GM23248 (cell line): ENCODE data around the gene ATP7B. TPM values are rescaled to one million over a fixed set of nuclear protein-coding genes. Genes with fewer than 3 reads are reported as not detected.

ENCODE experiments used
- DNase-seq: peaks from one replicate; pipeline ENCODE4 v3.0.0-alpha.2; 2015
- H2AFZ ChIP-seq: fragments of 200-600 bp; sonication (generic); 2 replicates; pipeline ENCODE4 v1.6.1; 2016; ENCODE audit warnings: antibody characterized with exemption
- H3F3A ChIP-seq: fragments of 200-600 bp; sonication (generic); 2 replicates; pipeline ENCODE4 v1.6.1; 2016; ENCODE audit warnings: mild to moderate bottlenecking, antibody characterized with exemption, mixed run types; ENCODE audit not compliant: insufficient read depth
- H3K27ac ChIP-seq: fragments of 200-600 bp; sonication (generic); 2 replicates; pipeline ENCODE4 v1.5.1; 2016; ENCODE audit warnings: mild to moderate bottlenecking
- H3K27me3 ChIP-seq: fragments of 200-600 bp; sonication (generic); replicated peaks from 2 replicates; pipeline ENCODE4 v1.6.1; 2016; ENCODE audit warnings: mild to moderate bottlenecking; ENCODE audit not compliant: insufficient read depth
- H3K36me3 ChIP-seq: fragments of 200-600 bp; sonication (generic); 2 replicates; pipeline ENCODE4 v1.6.1; 2016; ENCODE audit warnings: low read depth, mild to moderate bottlenecking
- H3K4me1 ChIP-seq: fragments of 200-600 bp; sonication (generic); 2 replicates; pipeline ENCODE4 v1.6.1; 2016; ENCODE audit warnings: mild to moderate bottlenecking; ENCODE audit not compliant: insufficient read depth
- H3K4me2 ChIP-seq: fragments of 200-600 bp; sonication (generic); one replicate; pipeline ENCODE4 v1.6.1; 2016; ENCODE audit warnings: mild to moderate bottlenecking; ENCODE audit not compliant: unreplicated experiment
- H3K4me3 ChIP-seq: fragments of 200-600 bp; sonication (generic); 2 replicates; pipeline ENCODE4 v1.5.1; 2016; ENCODE audit warnings: mild to moderate bottlenecking
- H3K79me2 ChIP-seq: fragments of 200-600 bp; sonication (generic); 2 replicates; pipeline ENCODE4 v1.6.1; 2016; ENCODE audit warnings: mild to moderate bottlenecking; ENCODE audit not compliant: insufficient read depth
- H3K9ac ChIP-seq: fragments of 200-600 bp; sonication (generic); 2 replicates; pipeline ENCODE4 v1.6.1; 2016; ENCODE audit warnings: mild to moderate bottlenecking
- H3K9me2 ChIP-seq: fragments of 200-600 bp; sonication (generic); 2 replicates; pipeline ENCODE4 v1.6.1; 2016; ENCODE audit warnings: mixed run types, mild to moderate bottlenecking, moderate library complexity; ENCODE audit not compliant: insufficient read depth
- H3K9me3 ChIP-seq: fragments of 200-600 bp; sonication (generic); one replicate; pipeline ENCODE4 v1.6.1; 2017; ENCODE audit warnings: low read depth
- H4K20me1 ChIP-seq: fragments of 200-600 bp; sonication (generic); 2 replicates; pipeline ENCODE4 v1.6.0; 2016; ENCODE audit not compliant: insufficient read depth
- EZH2 ChIP-seq: fragments of 200-600 bp; sonication (generic); IDR thresholded peaks from 2 replicates; pipeline ENCODE4 v1.6.1; 2018; ENCODE audit warnings: antibody characterized with exemption, mild to moderate bottlenecking; ENCODE audit not compliant: insufficient read depth, poor library complexity, severe bottlenecking
- EZH2phosphoT487 ChIP-seq: fragments of 200-600 bp; sonication (generic); IDR thresholded peaks from 2 replicates; pipeline ENCODE4 v1.6.1; 2018; ENCODE audit warnings: antibody characterized with exemption, moderate library complexity, mild to moderate bottlenecking, low read depth; ENCODE audit not compliant: insufficient read depth
- WGBS, 2 experiments: methylation state at CpG; one replicate each; pipeline ENCODE4 v1.1.6; 2015 to 2017; ENCODE audit warnings: low lambda C conversion rate in 2 of 2, low coverage in 1 of 2; ENCODE audit errors: missing lambda C conversion rate in 2 of 2; 5-methylcytosine and 5-hydroxymethylcytosine counted together
- in situ Hi-C: fragments of 300-500 bp; cut with MboI; formaldehyde crosslinking; loops from 2 replicates; pipeline ENCODE4 v1.15.0; 2020
- polyA plus RNA-seq: library from polyadenylated mRNA; unstranded; fragments of >200 nt; fragmentation: Nextera tagmentation; extraction: Ambion mirVana; gene quantifications from 2 replicates; pipeline ENCODE4 v1.2.1, GENCODE V29; 2016
- total RNA-seq: library from RNA; depleted of rRNA; stranded (reverse); fragments of >200 nt; shearing (Covaris generic); gene quantifications from 2 replicates; pipeline ENCODE4 v1.2.3, GENCODE V29; 2014

Gene ATP7B
- total and polyA plus RNA-seq, 2 experiments from 2014 or later, result 0.10 to 0.32 TPM

DNA sequence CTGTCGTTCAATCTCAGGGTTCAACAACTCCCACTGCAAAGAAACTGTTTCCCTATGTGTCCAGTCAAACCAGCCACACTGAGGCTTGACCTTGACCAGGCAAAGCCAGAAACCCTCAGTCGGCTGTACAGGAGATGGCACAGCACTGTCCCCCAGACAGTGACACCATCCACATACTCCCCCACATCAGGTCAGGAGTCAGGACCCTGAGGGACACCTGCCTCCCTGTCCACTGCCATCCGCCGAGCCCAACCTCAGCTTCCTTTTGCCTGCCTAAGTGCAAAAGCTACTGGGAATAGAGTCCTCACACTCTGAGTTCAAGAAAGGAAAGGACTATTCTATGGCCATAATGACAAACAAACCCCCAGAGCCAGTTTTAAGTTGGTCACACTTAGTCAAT, 66.8 kb downstream of the ATP7B start:
- no peak overlapping the region for H3K4me2 ChIP-seq
- no peaks in the 10 kb centered on the region for H3K4me1 ChIP-seq
- no peaks in the 10 kb centered on the region for H3K79me2 ChIP-seq
- no peaks in the 10 kb centered on the region for H4K20me1 ChIP-seq
- H3K27ac ChIP-seq, result no peak overlapping the region
- no peaks in the 10 kb centered on the region for H3K9me2 ChIP-seq
- H3K36me3 ChIP-seq, result no peaks in the 10 kb centered on the region
- no peak overlapping the region for H3K9ac ChIP-seq
- no peaks in the 10 kb centered on the region for H3F3A ChIP-seq
- DNase-seq, result no peak
- no peak overlapping the region for H3K4me3 ChIP-seq
- in situ Hi-C loops, result no loop called here
- no peak for TF ChIP-seq EZH2phosphoT487
- TF ChIP-seq EZH2, result no peak
- WGBS, 2 experiments, result 57 to 60% methylated on average over 4 of the region's 4 CpGs
- H3K27me3 ChIP-seq, result 0 out of 2 replicates have a peak, but pooled peaks cover 6% of the 10 kb centered on the region
- no peak overlapping the region for H2AFZ ChIP-seq
- no peaks in the 10 kb centered on the region for H3K9me3 ChIP-seq

GRCh38 chr13:51943721-51944120, 67.5 kb downstream of the ATP7B start:
- no peak for DNase-seq
- no peaks in the 10 kb centered on the region for H4K20me1 ChIP-seq
- no peak overlapping the region for H3K4me2 ChIP-seq
- H2AFZ ChIP-seq, result no peak overlapping the region
- WGBS, 2 experiments, result 53 to 55% methylated on average over 8 of the region's 8 CpGs
- H3K79me2 ChIP-seq, result no peaks in the 10 kb centered on the region
- in situ Hi-C loops, result no loop called here
- no peaks in the 10 kb centered on the region for H3K9me2 ChIP-seq
- no peak overlapping the region for H3K27ac ChIP-seq
- H3K27me3 ChIP-seq, result peaks cover 6% of the 10 kb centered on the region; the same call in 1 of the 2 replicates
- no peaks in the 10 kb centered on the region for H3K9me3 ChIP-seq
- no peak overlapping the region for H3K4me3 ChIP-seq
- H3K36me3 ChIP-seq, result no peaks in the 10 kb centered on the region
- no peak overlapping the region for H3K9ac ChIP-seq
- no peaks in the 10 kb centered on the region for H3F3A ChIP-seq
- no peak for TF ChIP-seq EZH2
- no peak for TF ChIP-seq EZH2phosphoT487
- H3K4me1 ChIP-seq, result no peaks in the 10 kb centered on the region

DNA sequence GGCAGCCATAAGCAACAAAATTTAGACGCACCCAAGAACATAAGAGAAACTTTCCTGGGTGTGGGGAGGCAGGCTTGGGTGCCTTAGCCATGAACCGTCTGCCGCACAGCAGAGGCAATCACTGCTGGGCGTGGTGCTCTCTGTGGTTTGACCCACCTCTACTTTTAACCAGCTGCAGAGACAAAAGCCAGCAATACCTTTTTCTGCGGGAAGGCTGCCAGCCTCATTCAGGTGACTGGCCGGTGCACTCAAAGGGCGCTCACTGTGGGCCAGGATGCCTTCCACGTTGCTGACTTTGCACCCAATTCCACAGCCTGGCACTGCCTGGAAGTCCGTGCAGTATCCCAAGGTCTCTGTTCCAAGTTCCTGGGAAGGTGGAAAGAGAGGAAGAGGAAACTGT, 69.1 kb downstream of the ATP7B start:
- Histone ChIP-seq H3K36me3 (no peaks in the 10 kb centered on the region), H3K9ac (no peak overlapping the region), H2AFZ (no peak overlapping the region), H3K4me2 (no peak overlapping the region), H3K4me3 (no peak overlapping the region), H3K27me3 (peaks cover 6% of the 10 kb centered on the region; the same call in 1 of the 2 replicates), H3K79me2 (no peaks in the 10 kb centered on the region), H3K9me3 (no peaks in the 10 kb centered on the region), H4K20me1 (no peaks in the 10 kb centered on the region), H3K27ac (no peak overlapping the region), H3K4me1 (no peaks in the 10 kb centered on the region), H3K9me2 (no peaks in the 10 kb centered on the region), H3F3A (no peaks in the 10 kb centered on the region)
- 54 to 64% methylated on average over 9 of the region's 9 CpGs for WGBS, 2 experiments
- DNase-seq, result no peak
- in situ Hi-C loops, result no loop called here
- TF ChIP-seq EZH2phosphoT487 (no peak), EZH2 (no peak)

- no peak for DNase-seq
- no peak overlapping the region for H3K9ac ChIP-seq
- no peak for TF ChIP-seq EZH2
- TF ChIP-seq EZH2phosphoT487, result no peak
- no peak overlapping the region for H3K4me3 ChIP-seq
- no peaks in the 10 kb centered on the region for H3K9me3 ChIP-seq
- no peak overlapping the region for H2AFZ ChIP-seq
- no peaks in the 10 kb centered on the region for H3F3A ChIP-seq
- H3K27ac ChIP-seq, result no peak overlapping the region
- no peaks in the 10 kb centered on the region for H4K20me1 ChIP-seq
- WGBS, 2 experiments, result 50 to 54% methylated on average over 3 of the region's 3 CpGs
- in situ Hi-C loops, result no loop called here
- H3K9me2 ChIP-seq, result no peaks in the 10 kb centered on the region
- no peaks in the 10 kb centered on the region for H3K4me1 ChIP-seq
- no peaks in the 10 kb centered on the region for H3K36me3 ChIP-seq
- no peak overlapping the region for H3K4me2 ChIP-seq
- H3K27me3 ChIP-seq, result peaks cover 6% of the 10 kb centered on the region; the same call in 1 of the 2 replicates
- H3K79me2 ChIP-seq, result no peaks in the 10 kb centered on the region
These were observed 72.8 kb downstream of the ATP7B start for GRCh38 chr13:51938454-51938853.
